Spleen (tissue), 11 donors: Measurements from ENCODE around the gene SBSN. TPM values are rescaled to one million over a fixed set of nuclear protein-coding genes. Genes with fewer than 3 reads are reported as not detected.

Source experiments
- DNase-seq: peaks from one replicate; pipeline ENCODE4 v3.0.0-alpha.2; 2020
- H3K27ac ChIP-seq, 8 donors: fragments of 200-600 bp; sonication (generic) in 7 of 8; 1 replicate in 4 of 8; 2 replicates in 4 of 8; pipeline versions ENCODE4 v1.5.0 to v1.8.0; 2016 to 2021; ENCODE audit warnings: inconsistent platforms in 4 of 8, mild to moderate bottlenecking in 4 of 8, moderate library complexity in 1 of 8
- H3K27me3 ChIP-seq, 7 donors: fragments of 200-600 bp; sonication (generic) in 6 of 7; replicated peaks in 1 of 7; 1 replicate in 4 of 7; 2 replicates in 3 of 7; pipeline versions ENCODE4 v1.5.0 to v1.8.0; 2016 to 2021; ENCODE audit warnings: inconsistent platforms in 3 of 7, mild to moderate bottlenecking in 1 of 7
- H3K36me3 ChIP-seq, 6 donors: fragments of 200-600 bp; sonication (generic) in 5 of 6; 1 replicate in 4 of 6; 2 replicates in 2 of 6; pipeline versions ENCODE4 v1.5.0 to v1.8.0; 2016 to 2021; ENCODE audit warnings: inconsistent platforms in 2 of 6
- H3K4me1 ChIP-seq, 6 donors: fragments of 200-600 bp; sonication (generic) in 5 of 6; 1 replicate in 3 of 6; 2 replicates in 3 of 6; pipeline versions ENCODE4 v1.5.0 to v1.8.0; 2016 to 2021; ENCODE audit warnings: inconsistent platforms in 3 of 6
- H3K4me3 ChIP-seq, 8 donors: fragments of 200-600 bp; sonication (generic) in 7 of 8; 1 replicate in 4 of 8; 2 replicates in 4 of 8; pipeline versions ENCODE4 v1.5.0 to v1.8.0; 2016 to 2021; ENCODE audit warnings: inconsistent platforms in 4 of 8, mild to moderate bottlenecking in 4 of 8, moderate library complexity in 2 of 8
- H3K9me3 ChIP-seq, 8 donors: fragments of 200-600 bp; sonication (generic) in 7 of 8; 1 replicate in 4 of 8; 2 replicates in 4 of 8; pipeline versions ENCODE4 v1.5.0 to v1.8.0; 2016 to 2021; ENCODE audit warnings: inconsistent platforms in 4 of 8
- CTCF ChIP-seq, 11 experiments: fragments of 200-600 bp in 7 of 11; fragments of 450-650 bp in 4 of 11; sonication (generic) in 4 of 11; IDR thresholded peaks in 8 of 11; conservative IDR thresholded peaks in 3 of 11; 1 replicate in 7 of 11; 2 replicates in 4 of 11; pipeline versions ENCODE4 v1.4.0 to v1.8.0; 2016 to 2021; ENCODE audit warnings: antibody characterized with exemption in 11 of 11, inconsistent platforms in 4 of 11, mild to moderate bottlenecking in 1 of 11
- POLR2A ChIP-seq, 3 donors: fragments of 450-650 bp; IDR thresholded peaks; one replicate each; pipeline ENCODE4 v1.5.1; 2017; ENCODE audit warnings: antibody characterized with exemption in 3 of 3, mild to moderate bottlenecking in 1 of 3
- POLR2AphosphoS5 ChIP-seq, 3 donors: sonication (generic); formaldehyde crosslinking; IDR thresholded peaks; one replicate each; pipeline ENCODE4 v1.5.1; 2017; ENCODE audit warnings: antibody characterized with exemption in 3 of 3
- WGBS, 5 donors: extraction: QIAGEN DNeasy Blood & Tissue Kit in 3 of 5; methylation state at CpG; one replicate each; pipeline versions ENCODE4 v1.1.5 to v1.1.7; 2013 to 2018; 5-methylcytosine and 5-hydroxymethylcytosine counted together
- intact Hi-C: fragments of 100-400 bp; cut with DNase I; formaldehyde crosslinking; loops from one replicate; pipeline ENCODE4 v1.15.0; 2023; ENCODE audit warnings: low total_unique reads
- polyA plus RNA-seq, 3 donors: library from polyadenylated mRNA; stranded (reverse); fragments of 200-250 nt; gene quantifications; one replicate each; pipeline ENCODE4 v1.2.1, GENCODE V29; 2013
- total RNA-seq, 7 donors: library from RNA; depleted of rRNA in 3 of 7; stranded (reverse); fragments of >200 nt in 3 of 7; fragmentation: NEBNext Ultra II Directional in 4 of 7; extraction: Animal tissue kit (Norgen Biotek cat#: 25700) in 4 of 7; gene quantifications; one replicate each; pipeline versions ENCODE4 v1.1.0 to v1.2.1, GENCODE V29; 2016 to 2021
- donor health status: healthy with polysubstance abuse.
- donor health status: DM: no; HTN: no; CAD: no; lungs with moderate emphysema.
- donor health status: DM: no; HTN: no; CAD: no.
- donor health status: Bipolar disorder and iron deficiency.
- donor health status: healthy.
- donor health status: DM: no; HTN: no; CAD: no.
- donor health status: DM: yes; HTN: yes; CAD: no.

The SBSN gene
- total and polyA plus RNA-seq, 10 donors = 0.05 to 0.33 (median 0.19) TPM; not detected in 7

GRCh38 chr19:35490364-35490763 lies 37.7 kb downstream of the SBSN start, which contains the start of gene KRTDAP:
TSS of gene KRTDAP (minus strand) at chr19:35490464. CDS start at chr19:35490442, 22 bp downstream.
- H3K27ac ChIP-seq = no peak within 1 kb of the TSS
- H3K4me1 ChIP-seq = peaks cover 0 to 6% (median 4%) of the 10 kb centered on the region in 6 donors

GRCh38 chr19:35488677-35489076 lies 39.4 kb downstream of the SBSN start:
- 84 to 92% (median 85%) methylated on average over 16 of the region's 16 CpGs for WGBS, 5 donors

More at GRCh38 chr19:35490364-35490763, 37.7 kb downstream of the SBSN start, which contains the start of gene KRTDAP:
- 66 to 79% (median 78%) methylated on average over 9 of the region's 9 CpGs for WGBS, 5 donors
- Histone ChIP-seq H3K4me3 (no peak within 1 kb of the TSS), H3K36me3 (no peaks in the 10 kb centered on the region), H3K9me3 (no peaks in the 10 kb centered on the region), H3K27me3 (peaks cover 0 to 50% (median 0%) of the 10 kb centered on the region in 7 donors)
- no peak for DNase-seq
- intact Hi-C loops = loop anchor here (10.0 kb wide), 1 partner anchor 136 kb away; the partner anchor contains the start of gene FFAR3
- TF ChIP-seq POLR2AphosphoS5 (IDR thresholded peaks at IDR 0.05) (no peak), CTCF (IDR thresholded peaks at IDR 0.05 in 8 of 11, conservative IDR thresholded peaks at IDR 0.05 in 3 of 11) (no peak), POLR2A (IDR thresholded peaks at IDR 0.05) (no peak)

GRCh38 chr19:35487656-35488182 lies 40.4 kb downstream of the SBSN start:
- Histone ChIP-seq H3K36me3 (no peaks in the 10 kb centered on the region), H3K4me3 (no peak overlapping the region), H3K27me3 (peaks cover 0 to 28% (median 0%) of the 10 kb centered on the region in 7 donors), H3K4me1 (peaks cover 0 to 13% (median 0%) of the 10 kb centered on the region in 6 donors), H3K27ac (no peak overlapping the region), H3K9me3 (no peaks in the 10 kb centered on the region)
- intact Hi-C loops = no loop called here
- peak; percentile 35 for DNase-seq
- WGBS, 5 donors = 85 to 91% (median 86%) methylated on average over 10 of the region's 10 CpGs
- TF ChIP-seq CTCF (IDR thresholded peaks at IDR 0.05 in 8 of 11, conservative IDR thresholded peaks at IDR 0.05 in 3 of 11) = no peak
- no peak for TF ChIP-seq POLR2AphosphoS5 (IDR thresholded peaks at IDR 0.05)
- TF ChIP-seq POLR2A (IDR thresholded peaks at IDR 0.05) = no peak

More at GRCh38 chr19:35488677-35489076, 39.4 kb downstream of the SBSN start:
- intact Hi-C loops = no loop called here
- Histone ChIP-seq H3K36me3 (no peaks in the 10 kb centered on the region), H3K27me3 (peaks cover 0 to 34% (median 0%) of the 10 kb centered on the region in 7 donors), H3K9me3 (no peaks in the 10 kb centered on the region), H3K4me1 (peaks cover 0 to 13% (median 0%) of the 10 kb centered on the region in 6 donors), H3K4me3 (no peak overlapping the region), H3K27ac (no peak overlapping the region)
- DNase-seq = no peak
- TF ChIP-seq POLR2AphosphoS5 (IDR thresholded peaks at IDR 0.05) = no peak
- no peak for TF ChIP-seq CTCF (IDR thresholded peaks at IDR 0.05 in 8 of 11, conservative IDR thresholded peaks at IDR 0.05 in 3 of 11)
- TF ChIP-seq POLR2A (IDR thresholded peaks at IDR 0.05) = no peak

- TF ChIP-seq POLR2AphosphoS5 (IDR thresholded peaks at IDR 0.05) (no peak), CTCF (IDR thresholded peaks at IDR 0.05 in 8 of 11, conservative IDR thresholded peaks at IDR 0.05 in 3 of 11) (no peak), POLR2A (IDR thresholded peaks at IDR 0.05) (no peak)
- H3K27me3 ChIP-seq = peaks cover 0 to 23% (median 0%) of the 10 kb centered on the region in 7 donors
- H3K4me1 ChIP-seq = peaks cover 0 to 13% (median 0%) of the 10 kb centered on the region in 6 donors
- intact Hi-C loops = no loop called here
- H3K36me3 ChIP-seq = no peaks in the 10 kb centered on the region
- H3K4me3 ChIP-seq = no peak overlapping the region
- H3K27ac ChIP-seq = no peak overlapping the region
- WGBS, 5 donors = 83 to 95% (median 89%) methylated on average over 3 of the region's 3 CpGs
- H3K9me3 ChIP-seq = peaks cover 0 to 4% (median 0%) of the 10 kb centered on the region in 8 donors
- DNase-seq = no peak
Measured at GRCh38 chr19:35486268-35486708, 41.8 kb downstream of the SBSN start.
